GM19351 (cell line): Measurements from ENCODE around the gene PHKG2.

Experiments used
- ATAC-seq: cut with Tn5 transposase; IDR thresholded peaks from one replicate; pipeline ENCODE4 v1.9.1; 2021; ENCODE audit warnings: mild to moderate bottlenecking, moderate library complexity; ENCODE audit not compliant: unreplicated experiment

Gene PHKG2

DNA sequence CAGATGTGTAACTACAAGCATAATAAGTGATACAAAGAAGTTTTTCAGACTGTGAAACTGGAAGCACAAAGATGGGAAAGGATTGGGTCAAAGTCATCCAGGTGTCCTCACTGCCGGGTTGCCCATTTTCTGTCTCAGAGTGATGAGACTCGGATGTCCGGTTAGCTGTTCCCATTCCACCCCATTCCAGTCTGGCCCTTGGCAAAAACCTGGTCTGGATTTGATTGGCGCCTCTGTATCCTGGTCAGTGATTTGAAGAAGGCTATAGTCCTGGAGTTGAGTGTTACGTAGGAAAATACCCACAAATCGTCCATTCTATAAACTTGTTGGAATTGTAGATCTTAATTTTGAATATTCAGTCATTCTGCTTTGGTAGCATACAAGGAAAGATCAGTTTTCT lies 19.9 kb upstream of the PHKG2 start:
- no peak for ATAC-seq

DNA sequence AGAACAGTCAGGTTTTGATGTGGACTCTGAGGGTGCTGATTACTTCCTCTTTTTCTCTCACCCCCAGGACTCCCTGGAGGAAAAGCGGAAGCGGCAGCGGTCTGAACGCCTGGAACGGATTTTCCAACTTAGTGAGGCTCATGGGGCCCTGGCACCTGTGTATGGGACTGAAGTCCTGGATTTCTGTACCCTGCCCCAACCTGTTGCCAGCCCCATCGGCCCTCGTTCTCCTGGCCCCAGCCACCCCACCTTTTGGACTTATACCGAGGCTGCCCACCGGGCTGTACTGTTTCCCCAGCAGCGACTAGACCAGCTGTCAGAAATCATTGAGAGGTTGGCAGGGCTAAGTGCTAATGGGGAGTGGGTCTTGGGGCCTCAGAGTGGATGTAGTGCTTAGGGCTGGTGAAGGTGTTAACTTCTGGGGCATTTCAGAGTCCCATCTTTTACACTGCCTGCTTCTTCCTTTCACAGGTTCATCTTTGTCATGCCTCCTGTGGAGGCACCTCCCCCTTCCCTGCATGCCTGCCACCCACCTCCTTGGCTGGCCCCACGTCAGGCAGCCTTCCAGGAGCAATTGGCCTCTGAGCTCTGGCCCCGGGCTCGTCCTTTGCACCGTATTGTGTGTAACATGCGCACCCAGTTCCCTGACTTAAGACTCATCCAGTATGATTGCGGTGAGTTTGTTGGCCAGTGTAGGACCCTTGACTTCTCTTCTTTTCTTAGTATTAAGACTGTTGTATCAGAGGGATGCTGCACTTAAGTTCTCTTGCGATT lies 19.1 kb upstream of the PHKG2 start:
- ATAC-seq = no peak

DNA sequence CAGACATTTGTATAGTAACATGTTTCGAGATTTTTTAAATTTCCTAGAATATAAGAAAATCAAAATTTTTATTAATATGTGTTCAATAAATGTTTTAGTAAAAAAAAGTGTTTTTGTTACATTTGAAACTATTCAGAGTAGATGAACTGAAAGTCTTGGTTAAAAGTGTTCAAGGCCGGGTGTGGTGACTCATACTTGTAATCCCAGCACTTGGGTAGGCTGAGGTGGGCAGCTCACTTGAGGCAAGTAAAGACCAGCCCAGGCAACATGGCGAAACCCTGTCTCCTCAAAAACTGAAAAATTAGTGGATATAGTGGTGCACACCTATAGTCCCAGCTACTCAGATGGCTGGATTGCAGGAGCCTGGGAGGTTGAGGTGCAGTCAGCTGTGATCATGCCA lies 16.8 kb upstream of the PHKG2 start:
- no peak for ATAC-seq

DNA sequence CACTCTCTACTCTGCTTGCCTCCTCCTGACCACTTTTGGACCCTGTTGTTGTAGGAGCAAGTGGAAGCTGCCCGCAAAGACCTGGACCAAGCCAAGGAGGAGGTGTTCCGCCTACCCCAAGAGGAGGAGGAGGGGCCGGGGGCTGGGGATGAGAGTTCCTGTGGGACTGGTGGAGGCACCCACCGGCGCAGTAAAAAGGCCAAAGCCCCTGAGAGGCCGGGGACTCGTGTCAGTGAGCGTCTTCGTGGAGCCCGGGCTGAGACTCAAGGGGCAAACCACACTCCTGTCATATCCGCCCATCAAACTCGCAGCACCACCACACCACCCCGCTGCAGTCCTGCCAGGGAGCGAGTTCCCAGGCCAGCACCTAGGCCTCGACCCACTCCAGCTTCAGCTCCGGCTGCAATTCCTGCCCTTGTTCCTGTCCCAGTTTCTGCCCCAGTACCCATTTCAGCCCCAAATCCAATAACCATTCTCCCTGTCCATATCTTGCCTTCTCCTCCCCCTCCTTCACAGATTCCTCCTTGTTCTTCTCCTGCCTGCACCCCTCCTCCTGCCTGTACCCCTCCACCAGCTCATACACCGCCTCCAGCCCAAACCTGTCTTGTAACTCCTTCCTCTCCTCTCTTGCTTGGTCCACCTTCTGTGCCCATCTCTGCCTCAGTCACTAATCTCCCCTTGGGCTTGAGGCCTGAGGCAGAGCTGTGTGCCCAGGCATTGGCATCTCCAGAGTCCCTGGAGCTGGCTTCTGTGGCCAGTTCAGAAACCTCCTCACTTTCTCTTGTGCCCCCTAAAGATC lies 11.0 kb upstream of the PHKG2 start:
- no peak for ATAC-seq

DNA sequence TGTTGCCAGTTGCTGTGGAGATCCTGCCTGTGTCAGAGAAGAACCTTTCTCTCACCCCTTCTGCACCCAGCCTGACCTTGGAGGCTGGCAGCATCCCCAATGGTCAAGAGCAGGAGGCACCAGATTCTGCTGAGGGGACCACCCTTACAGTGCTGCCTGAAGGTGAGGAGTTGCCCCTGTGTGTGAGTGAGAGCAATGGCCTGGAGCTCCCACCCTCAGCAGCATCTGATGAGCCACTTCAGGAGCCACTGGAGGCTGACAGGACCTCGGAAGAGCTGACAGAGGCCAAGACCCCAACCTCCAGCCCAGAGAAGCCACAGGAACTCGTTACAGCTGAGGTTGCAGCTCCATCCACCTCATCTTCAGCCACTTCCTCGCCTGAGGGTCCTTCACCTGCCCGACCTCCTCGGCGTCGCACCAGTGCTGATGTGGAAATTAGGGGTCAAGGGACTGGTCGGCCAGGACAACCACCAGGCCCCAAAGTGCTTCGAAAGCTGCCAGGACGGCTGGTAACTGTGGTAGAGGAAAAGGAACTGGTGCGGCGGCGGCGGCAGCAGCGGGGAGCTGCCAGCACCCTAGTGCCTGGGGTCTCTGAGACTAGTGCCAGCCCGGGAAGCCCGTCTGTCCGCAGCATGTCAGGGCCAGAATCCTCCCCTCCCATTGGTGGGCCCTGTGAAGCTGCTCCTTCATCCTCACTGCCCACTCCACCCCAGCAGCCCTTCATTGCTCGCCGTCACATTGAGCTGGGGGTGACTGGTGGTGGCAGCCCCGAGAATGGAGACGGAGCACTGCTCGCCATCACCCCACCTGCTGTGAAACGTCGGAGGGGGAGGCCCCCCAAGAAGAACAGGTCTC lies 10.2 kb upstream of the PHKG2 start:
- ATAC-seq = no peak

DNA sequence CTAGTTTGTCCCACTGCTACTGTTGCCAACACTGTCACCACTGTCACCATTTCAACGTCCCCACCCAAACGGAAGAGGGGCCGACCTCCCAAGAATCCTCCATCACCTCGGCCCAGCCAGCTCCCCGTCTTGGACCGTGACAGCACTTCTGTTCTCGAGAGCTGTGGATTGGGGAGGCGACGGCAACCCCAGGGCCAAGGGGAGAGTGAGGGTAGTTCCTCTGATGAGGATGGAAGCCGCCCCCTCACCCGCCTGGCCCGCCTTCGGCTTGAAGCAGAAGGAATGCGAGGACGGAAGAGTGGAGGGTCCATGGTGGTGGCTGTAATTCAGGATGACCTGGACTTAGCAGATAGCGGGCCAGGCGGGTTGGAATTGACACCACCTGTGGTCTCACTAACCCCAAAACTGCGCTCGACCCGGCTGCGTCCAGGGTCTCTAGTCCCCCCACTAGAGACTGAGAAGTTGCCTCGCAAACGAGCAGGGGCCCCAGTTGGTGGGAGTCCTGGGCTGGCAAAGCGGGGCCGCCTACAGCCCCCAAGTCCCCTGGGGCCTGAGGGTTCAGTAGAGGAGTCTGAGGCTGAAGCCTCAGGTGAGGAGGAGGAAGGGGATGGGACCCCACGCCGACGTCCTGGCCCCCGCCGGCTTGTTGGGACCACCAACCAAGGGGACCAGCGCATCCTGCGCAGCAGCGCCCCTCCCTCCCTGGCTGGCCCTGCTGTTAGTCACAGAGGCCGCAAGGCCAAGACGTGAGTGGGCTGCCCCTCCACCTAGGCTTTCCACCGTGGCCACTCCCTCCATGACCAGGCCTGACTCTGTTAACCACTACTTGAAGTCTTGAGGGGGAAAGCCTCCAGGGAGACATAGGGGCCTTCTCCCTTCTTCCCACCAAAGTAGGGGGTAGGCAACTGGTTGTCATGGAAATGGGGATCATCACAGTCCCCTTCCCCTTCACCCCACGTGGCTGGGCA lies 9.0 kb upstream of the PHKG2 start:
- ATAC-seq = no peak

DNA sequence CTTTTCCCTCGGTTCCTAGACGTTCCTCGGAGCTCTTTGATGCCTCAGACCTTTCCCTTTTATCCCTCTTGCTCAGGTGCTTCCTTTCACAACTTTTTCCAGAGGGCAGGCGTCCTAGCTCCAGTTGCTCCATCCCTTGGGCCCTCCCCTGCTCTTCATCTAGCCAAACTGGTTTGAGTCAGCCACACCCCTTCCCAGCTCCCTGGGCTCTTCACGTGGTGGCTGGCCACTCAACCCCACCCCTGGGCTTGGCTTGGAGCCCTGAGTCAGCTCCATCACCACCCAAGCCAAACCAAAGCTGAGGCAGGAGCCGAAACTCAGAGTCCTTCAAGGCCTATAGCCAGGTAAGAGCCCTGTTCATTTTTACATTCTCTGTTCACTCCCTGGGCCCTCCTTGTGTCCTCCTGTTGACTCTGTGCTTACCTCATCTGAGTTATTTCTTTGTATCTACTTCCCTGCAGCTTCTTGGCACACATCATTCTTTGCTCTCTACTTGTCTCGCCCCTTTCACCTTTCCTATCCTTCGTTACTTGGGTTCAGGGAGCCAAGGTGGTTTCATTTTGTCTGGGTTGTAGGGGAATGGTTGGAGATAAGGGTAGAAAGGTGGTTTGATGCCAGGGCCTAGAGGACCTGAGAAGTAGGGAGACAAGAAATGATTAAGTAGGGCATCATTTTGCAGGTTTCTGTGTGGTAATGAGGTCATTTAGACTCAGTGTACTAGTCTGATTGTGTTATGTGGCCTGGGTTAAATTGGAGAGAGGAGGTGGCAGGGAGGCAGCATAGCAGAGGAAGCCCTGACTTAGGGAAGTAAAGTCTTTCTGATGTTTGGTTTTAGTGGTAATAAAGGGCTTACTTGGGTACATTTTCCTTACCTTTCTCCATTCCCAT lies 7.6 kb upstream of the PHKG2 start:
- no peak for ATAC-seq

DNA sequence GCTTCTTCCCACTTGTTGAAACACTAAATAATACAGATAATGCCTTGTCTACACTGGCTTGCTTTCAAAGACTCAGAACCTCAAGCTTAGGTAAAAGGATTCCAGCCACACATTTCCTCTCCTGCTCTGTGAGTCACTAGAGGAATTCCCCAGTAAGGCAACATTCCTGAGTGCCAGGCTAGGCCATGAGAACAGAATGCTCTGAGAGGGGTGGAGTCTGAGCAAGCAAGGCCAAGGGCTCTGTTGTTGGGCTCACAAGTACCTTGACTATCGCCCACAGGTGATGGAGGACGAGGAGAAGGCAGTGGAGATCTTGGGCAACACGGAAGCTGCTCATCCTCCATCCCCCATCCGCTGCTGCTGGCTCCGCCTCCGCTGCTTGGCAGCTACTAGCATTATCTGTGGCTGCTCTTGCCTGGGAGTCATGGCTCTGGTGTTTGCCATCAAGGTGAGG lies 6.7 kb upstream of the PHKG2 start:
- no peak for ATAC-seq

DNA sequence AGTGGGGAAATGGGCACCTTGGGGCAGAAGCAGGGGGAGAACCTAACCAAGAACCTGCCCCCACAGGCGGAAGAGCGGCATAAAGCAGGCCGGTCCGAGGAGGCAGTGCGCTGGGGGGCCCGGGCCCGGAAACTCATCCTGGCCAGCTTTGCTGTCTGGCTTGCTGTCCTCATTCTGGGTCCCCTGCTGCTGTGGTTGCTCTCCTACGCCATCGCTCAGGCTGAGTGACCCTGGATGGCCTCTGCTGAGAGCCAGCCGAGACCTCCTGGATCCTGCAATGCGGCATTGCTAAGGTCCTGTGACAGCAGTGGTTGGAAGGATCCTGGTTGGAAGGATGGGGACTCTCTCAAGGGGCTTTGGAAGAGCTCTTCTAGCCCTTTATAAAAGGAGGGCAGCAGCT lies 4.5 kb upstream of the PHKG2 start:
- no peak for ATAC-seq

DNA sequence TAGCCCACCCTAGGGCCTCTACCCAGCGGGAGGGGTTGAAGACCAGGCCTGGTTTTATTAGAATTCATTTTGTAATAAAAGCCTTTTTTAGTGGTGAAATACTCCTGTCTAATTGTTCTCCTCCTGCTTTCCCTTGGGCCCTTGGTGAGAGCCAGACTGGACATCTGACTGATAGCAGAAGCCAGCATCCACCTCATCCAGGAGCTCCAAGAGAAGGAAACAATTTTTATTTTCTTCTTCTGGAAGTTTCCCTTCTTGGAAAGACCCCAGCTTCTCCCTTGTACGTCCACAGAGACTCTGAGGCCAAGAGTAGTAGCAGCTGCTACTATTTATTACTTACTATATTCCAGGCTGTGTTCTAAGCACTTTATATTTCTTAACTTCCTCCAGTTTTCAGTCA lies 4.0 kb upstream of the PHKG2 start:
- ATAC-seq = no peak

DNA sequence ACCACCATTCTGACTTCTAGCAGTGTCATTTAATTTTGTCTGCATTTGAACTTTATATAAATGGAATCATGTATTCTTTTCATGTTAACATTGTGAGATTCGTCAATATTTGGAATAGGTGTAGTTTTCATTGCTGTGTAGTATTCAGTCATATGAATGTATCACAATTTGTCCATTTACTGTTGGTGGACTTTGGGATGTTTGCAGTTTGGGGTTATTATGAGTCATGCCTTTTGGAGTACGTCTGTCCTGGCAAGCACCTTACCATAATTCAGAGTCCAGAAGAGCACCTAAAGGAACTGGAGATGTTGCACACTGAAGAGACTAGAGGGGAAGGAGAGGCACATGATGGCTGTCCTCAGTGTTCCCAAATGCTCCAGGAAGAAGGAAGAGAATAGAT lies 3.1 kb upstream of the PHKG2 start:
- no peak for ATAC-seq

DNA sequence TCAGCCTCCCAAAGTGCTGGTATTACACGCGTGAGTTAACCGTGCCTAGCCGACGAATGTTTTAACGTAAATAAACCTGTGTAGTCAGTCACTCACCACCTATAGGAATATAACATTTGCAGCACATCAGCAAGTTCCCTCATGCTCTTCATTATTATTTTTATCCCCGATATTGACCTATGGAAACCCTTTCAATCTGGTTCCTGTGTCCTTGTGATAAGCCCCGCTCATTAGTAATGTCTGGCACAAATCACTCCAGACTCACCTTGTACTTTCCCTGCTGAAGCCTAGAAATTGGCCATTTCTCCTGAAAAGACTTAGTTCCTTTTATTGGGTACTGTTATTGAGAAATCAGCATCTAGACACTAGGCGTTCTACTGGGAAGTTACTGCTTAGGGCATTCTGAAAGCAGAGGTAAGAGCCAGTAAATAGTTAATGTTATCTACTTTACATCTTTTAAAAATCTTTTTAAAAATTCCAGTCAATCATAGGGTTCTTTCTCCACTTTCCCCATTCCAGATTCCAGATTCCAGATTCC lies 1.5 kb upstream of the PHKG2 start:
- no peak for ATAC-seq

DNA sequence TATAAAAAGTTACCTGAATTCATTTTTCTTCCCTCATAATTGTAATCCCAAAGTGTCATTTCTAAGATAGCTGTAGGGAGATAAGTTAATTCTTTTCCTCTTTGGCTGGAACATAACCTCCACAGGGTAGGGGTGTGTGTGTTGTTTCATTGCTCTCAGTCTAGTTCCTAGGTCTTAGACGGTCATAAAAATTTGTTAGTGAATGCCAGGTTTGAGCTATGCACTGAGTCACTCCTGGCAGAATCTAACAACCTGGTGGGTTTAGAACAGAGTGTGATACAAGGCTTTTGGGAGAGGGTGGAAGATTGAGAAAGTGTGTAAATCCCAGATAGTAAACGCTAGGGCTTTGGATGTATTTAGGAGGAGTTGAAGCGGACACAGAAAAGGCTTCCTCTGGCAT lies 894 bp upstream of the PHKG2 start:
- ATAC-seq = no peak

DNA sequence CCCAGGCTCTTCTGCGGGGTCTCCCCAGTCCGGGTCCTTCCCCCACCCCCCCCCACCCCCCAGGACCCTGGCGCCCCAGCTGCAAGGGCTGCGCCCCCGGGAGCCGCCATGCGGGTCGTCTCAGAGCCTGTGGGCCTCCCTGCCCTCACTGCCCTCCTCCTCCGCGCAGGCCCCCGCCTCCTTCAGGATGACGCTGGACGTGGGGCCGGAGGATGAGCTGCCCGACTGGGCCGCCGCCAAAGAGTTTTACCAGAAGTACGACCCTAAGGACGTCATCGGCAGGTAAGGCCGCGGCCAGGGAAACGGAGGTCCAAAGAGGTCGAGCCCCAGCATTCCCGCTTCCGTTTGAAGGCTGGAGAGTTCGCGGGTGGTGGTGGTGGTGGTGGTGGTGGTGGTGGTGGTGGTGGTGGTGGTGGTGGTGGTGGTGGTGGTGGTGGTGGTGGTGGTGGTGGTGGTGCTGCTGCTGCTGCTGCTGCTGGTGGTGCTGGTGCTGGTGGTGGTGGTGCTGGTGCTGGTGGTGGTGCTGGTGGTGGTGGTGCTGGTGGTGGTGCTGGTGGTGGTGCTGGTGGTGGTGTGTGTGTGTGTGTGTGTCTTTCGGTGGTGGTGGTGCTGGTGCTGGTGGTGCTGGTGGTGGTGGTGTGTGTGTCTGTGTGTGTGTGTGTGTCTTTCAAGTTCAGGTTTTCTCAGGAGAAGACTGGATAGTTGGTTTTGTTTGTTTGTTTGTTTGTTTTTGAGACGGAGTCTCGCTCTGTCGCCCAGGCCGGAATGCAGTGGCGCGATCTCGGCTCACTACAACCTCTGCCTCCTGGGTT lies 615 bp downstream of the PHKG2 start:
- ATAC-seq = no peak

DNA sequence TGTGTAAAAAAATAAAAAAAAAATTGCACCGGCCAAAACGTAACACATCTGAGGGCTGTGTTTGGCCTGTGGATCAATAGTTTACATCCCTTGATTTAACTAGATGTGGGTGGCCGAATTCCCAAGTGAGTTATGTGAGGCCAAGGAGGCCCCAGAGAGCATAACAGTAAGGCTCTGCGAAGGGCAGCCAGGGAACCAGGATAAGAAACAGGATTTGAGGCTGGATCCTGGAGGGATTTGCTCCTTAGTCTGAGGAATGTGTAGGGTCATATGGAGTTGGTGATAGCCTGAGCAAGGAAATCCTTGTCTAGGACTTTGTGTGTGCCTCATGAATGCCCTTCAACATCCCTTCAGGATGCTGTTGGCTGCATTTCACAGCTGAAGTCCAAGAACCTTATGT lies 2.0 kb downstream of the PHKG2 start:
- ATAC-seq = no peak

DNA sequence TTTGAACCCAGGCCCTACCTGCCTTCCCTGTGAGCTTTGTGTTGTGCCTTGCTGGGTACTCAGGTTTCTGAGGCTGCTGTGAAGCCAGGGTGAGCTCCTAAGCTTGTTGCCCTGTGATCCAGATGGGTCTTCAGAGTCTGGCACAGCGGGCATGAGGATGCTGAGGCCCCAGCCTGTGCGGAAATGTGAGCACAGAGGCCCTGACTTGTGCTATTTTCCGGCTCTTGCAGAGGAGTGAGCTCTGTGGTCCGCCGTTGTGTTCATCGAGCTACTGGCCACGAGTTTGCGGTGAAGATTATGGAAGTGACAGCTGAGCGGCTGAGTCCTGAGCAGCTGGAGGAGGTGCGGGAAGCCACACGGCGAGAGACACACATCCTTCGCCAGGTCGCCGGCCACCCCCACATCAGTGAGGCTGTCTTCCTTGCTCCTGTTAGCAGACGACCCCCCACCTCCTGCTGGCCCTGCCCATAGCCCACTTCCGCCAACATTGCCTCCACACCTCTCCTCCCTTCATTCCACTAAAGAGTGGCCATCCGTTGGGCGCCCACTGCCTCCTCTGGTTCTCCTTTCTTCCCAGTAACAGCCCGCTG lies 2.7 kb downstream of the PHKG2 start:
- no peak for ATAC-seq

DNA sequence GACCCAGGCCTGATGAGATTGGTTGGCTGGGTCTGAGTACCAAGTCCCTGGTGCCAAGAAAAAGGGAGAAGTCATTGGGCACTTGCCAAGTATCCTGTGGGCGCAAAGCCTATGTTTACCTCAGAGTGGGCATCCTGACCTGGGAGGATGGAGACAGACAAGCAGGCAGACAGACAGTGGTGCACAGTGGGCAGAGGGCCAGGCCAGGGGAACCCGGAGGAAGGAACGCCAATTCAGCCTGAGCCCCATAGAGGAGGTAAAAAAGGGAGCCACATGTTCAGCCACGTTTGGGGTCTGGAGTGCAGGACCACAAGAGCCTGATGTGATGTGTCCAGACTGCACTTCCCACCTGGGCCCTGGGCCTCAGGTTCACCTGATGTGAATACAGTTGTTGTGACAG lies 5.4 kb downstream of the PHKG2 start:
- ATAC-seq = no peak
